Effector memory CD4-positive, alpha-beta T cell (primary cell): ENCODE results near the gene CCDC24.

Experiments used
- DNase-seq, 3 donors: peaks; one replicate each; pipeline ENCODE4 v3.0.0-alpha.2; 2020
- H3K27ac ChIP-seq: 2 replicates; pipeline ENCODE4 v1.7.0; 2013; ENCODE audit warnings: mild to moderate bottlenecking, low read length, moderate library complexity; ENCODE audit not compliant: insufficient read depth, poor library complexity, severe bottlenecking
- H3K27me3 ChIP-seq: replicated peaks from 2 replicates; pipeline ENCODE4 v1.7.0; 2013; ENCODE audit warnings: mild to moderate bottlenecking, low read length; ENCODE audit not compliant: insufficient read depth, control insufficient read depth, poor library complexity, severe bottlenecking
- H3K36me3 ChIP-seq: 2 replicates; pipeline ENCODE4 v1.7.0; 2013; ENCODE audit warnings: mild to moderate bottlenecking, low read length, moderate library complexity; ENCODE audit not compliant: control insufficient read depth, insufficient read depth
- H3K4me1 ChIP-seq: 2 replicates; pipeline ENCODE4 v1.7.0; 2013; ENCODE audit warnings: low read length, mild to moderate bottlenecking; ENCODE audit not compliant: control insufficient read depth, insufficient read depth, poor library complexity, severe bottlenecking
- H3K4me3 ChIP-seq: 2 replicates; pipeline ENCODE4 v1.7.0; 2013; ENCODE audit warnings: low read length, low read depth, mild to moderate bottlenecking; ENCODE audit not compliant: insufficient read depth, poor library complexity, severe bottlenecking
- H3K9me3 ChIP-seq: 2 replicates; pipeline ENCODE4 v1.7.0; 2013; ENCODE audit warnings: mild to moderate bottlenecking, low read length, moderate library complexity; ENCODE audit not compliant: control insufficient read depth

The CCDC24 gene

DNA sequence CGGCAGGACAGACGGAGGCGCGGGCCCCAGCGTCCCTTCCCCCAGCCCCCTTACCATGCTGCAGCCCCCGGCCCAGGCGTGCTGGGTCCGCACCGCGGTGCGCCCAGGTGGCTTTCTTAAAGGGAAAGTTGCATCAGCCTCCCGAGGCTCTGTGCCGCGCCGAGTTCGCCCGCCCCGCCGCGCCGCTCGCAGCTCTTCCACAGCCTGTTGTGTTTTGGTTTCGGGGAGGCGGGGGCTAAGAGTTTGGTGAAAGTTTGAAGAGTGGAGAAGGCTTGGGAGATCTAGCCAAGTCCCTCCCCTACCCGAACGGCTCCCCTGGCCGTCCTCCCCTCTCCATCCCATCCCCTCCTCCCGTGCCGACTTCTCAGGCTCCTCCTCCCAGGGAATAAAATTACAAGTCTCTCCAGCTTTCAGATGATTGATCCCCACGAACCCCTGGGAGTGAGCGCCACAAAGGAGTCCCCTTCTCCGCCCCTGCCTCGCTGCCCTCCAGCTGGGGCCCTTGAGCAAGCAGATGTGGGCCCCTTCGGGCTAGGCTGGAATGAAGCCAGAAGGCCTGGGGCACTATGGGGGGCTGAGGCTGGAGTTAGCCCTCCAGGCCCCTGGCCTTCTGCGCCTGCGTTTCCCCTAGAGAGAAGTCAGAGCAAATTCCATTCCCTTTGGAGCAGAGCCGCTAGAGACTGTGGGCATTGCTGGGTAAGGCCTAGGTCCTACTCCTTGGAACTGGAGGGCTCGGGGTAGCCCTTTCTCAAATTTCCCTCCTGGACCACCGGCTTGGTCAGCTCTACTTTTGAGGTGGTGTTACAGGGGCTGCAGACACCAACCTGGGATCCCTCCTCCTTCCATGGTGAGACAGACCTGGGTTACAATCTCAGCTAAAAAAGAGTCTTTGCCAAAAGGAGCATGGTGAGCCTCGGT, 40.1 kb downstream of the CCDC24 start, which contains the start of gene SLC6A9:
Gene SLC6A9, minus strand, starts transcription at position 211 of the 918 bp plus-strand sequence. CDS start 7,185 bp downstream, outside the sequence.
- Histone ChIP-seq H3K4me1 (peaks cover 13% of the 10 kb centered on the region), H3K27me3 (no peaks in the 10 kb centered on the region), H3K4me3 (peak within 1 kb of the TSS; percentile 84), H3K9me3 (no peaks in the 10 kb centered on the region), H3K27ac (peak within 1 kb of the TSS; percentile 85), H3K36me3 (no peaks in the 10 kb centered on the region)
- DNase-seq = no peak

DNA sequence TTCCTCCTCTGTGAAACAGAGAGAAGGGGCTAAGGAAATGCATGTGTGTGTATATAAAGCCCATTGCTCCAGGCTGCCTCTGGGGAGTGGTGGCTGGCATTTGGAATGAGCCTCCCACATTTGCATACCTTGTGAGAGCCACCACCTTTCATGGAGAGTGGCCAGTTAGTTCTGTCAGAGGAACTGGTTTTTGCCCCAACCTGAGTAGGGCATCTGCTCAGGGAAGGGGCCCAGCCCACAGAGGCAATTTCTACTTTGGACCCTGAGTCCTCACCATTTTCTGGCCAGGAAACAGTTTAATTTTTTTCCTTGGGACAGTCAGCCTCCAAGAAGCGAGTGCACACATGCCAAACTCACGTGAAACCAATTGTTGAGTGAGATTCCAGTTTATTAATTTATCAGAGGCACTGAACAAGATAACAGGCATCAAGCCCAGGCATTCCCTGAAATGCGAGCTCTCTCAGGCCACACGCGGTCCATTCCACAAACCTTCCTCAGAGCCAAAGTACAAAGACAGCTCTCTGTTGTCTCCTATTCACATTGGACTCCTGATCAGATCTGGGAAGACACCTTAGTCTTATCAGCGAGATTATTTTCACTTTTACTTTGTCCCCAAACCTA, 40.9 kb downstream of the CCDC24 start:
- Histone ChIP-seq H3K36me3 (no peaks in the 10 kb centered on the region), H3K9me3 (no peaks in the 10 kb centered on the region), H3K27ac (no peak overlapping the region), H3K27me3 (no peaks in the 10 kb centered on the region), H3K4me3 (no peak overlapping the region), H3K4me1 (peaks cover 13% of the 10 kb centered on the region)
- DNase-seq = no peak

DNA sequence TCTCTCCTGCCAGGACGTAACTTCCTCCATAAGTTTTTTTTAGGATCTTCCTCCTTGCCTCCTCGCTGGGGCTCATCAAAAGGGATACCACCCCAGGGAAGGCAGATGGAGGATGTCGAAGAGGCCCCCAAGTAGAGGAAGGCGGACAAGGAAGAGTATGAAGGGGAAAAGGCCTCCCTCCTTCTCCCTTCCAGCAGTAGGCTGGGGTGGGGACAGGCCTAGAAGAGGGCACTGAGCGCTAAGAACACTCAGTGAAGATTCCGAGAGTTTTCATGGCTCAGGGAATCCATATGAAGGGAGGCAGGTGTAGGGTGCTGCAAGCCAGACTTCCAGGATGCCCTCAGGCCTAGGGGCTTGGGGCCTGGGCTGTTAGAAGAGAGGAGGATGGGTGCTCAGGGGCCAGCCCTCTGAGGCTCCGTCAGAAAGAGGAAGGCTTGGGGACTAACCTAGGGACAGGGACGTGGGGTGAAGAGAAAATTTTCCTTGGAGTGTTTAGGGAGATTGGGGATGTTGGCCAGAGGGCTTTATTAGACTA, 41.7 kb downstream of the CCDC24 start:
- Histone ChIP-seq H3K36me3 (no peaks in the 10 kb centered on the region), H3K4me3 (no peak overlapping the region), H3K4me1 (peaks cover 13% of the 10 kb centered on the region), H3K27ac (no peak overlapping the region), H3K27me3 (no peaks in the 10 kb centered on the region), H3K9me3 (no peaks in the 10 kb centered on the region)
- DNase-seq = no peak

DNA sequence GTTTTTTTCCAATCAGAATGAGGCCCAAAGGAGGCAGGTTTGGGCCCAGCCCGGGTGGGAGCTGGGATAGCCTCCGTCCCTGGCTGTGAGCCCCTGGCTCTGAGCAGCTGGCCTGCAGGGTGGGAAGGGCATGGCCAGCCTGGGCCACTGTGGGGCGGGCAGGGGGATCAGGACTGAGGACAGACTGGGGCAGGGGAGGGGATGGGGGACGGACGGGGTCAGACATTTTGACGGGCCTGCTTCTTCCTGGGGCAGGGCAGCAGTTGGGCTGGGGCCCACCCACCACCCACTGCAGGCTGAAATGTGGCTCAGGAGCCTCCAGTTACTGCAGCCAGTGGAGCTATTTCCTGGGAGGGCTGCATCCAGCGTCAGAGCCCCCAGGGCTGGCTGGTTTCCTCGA, 42.4 kb downstream of the CCDC24 start:
- Histone ChIP-seq H3K36me3 (no peaks in the 10 kb centered on the region), H3K9me3 (no peaks in the 10 kb centered on the region), H3K4me3 (no peak overlapping the region), H3K4me1 (peaks cover 13% of the 10 kb centered on the region), H3K27me3 (no peaks in the 10 kb centered on the region), H3K27ac (no peak overlapping the region)
- no peak for DNase-seq

DNA sequence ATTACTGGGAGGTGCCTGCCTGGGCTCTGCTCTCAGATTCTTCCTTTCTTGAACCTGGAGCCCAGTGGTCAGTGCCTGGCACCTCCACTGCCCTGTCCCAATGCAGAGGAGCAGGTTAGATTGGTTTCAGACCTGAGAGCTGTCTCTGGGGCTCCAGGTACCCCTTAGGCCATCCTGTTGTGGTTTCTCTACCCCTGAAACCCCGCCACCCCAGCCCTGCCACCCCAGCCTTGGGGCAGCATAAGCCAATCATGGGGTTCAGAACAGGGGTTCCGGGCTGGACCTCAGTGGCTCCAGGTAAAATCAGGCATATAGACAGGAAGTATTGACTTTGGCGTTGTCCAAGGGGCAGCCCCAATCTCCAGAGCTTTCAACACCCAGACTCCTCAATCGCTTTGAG, 43.0 kb downstream of the CCDC24 start:
- H3K27me3 ChIP-seq = no peaks in the 10 kb centered on the region
- DNase-seq = no peak
- no peak overlapping the region for H3K27ac ChIP-seq
- no peaks in the 10 kb centered on the region for H3K9me3 ChIP-seq
- H3K4me1 ChIP-seq = peaks cover 9% of the 10 kb centered on the region
- no peak overlapping the region for H3K4me3 ChIP-seq
- no peaks in the 10 kb centered on the region for H3K36me3 ChIP-seq

DNA sequence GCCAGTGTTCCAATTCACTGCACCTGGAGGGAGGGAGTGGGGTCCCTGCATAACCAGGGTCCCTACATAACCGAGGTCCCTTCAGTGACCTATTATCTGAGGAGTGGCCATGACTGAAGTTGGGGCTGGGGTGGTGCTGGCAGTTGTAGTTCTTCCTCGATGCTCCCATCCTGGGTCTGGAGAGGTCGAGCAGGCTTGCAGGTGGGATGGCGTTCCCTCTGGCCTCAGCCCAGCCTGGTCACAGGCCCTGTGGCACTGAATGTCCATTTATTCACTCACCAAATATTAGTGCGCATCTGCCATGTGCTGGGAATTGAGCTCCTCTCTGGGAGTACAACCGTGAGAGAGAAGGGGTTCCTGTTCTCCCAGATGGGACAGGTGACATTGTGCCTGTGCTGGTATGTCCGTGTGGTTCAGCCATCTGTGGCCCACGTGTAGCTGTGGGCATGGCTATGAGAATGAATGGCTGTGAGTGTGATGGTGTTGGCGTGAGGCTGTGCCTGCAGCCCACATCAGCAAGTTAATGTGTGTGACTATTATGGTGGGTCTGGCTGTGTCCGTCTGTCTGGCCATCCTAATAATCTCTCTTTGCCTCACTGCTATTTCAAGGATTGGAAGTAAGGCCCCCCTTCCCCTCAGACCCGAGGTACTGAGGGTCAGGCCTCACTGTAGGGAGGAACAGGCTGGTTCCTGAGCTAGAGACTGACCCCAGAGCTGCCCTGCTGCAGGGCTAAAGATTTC, 43.7 kb downstream of the CCDC24 start:
- H3K9me3 ChIP-seq = no peaks in the 10 kb centered on the region
- no peak overlapping the region for H3K4me3 ChIP-seq
- H3K27ac ChIP-seq = no peak overlapping the region
- no peaks in the 10 kb centered on the region for H3K27me3 ChIP-seq
- no peak for DNase-seq
- H3K4me1 ChIP-seq = peaks cover 7% of the 10 kb centered on the region
- no peaks in the 10 kb centered on the region for H3K36me3 ChIP-seq

DNA sequence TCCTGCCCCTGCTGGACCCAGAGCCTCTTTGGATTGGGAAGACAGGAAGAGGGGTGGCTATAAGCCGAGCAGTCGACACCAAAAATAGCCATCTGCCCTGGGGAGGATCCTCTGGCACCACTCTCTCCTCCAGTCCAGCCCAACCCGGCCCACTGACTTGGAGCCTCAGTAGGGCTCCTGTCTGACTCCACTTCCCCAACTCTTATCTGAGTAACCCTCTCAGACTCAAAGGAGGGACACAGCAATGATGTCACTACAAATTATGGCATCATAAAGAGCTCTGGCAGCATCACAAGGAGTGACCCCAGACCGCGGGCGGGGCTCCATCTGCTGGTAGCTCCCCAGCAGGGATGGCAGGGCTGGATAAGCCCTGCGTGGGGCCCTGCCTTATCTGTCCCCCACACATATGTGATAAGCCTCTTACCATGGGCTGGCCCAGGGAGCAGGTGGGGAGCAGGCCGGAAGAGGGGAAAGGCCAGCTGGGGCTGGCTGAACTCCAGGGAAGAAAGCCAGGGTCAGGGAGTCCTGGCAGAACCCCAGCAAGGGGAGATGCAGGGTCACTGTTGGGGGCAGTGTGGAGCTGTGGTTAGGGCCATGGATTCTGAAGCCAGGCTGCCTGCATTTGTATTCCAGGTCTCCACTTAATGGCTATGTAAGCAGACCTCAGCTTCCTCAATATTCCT, 44.5 kb downstream of the CCDC24 start:
- Histone ChIP-seq H3K4me3 (no peak overlapping the region), H3K36me3 (no peaks in the 10 kb centered on the region), H3K27ac (no peak overlapping the region), H3K9me3 (no peaks in the 10 kb centered on the region), H3K4me1 (peaks cover 7% of the 10 kb centered on the region), H3K27me3 (no peaks in the 10 kb centered on the region)
- DNase-seq = no peak

DNA sequence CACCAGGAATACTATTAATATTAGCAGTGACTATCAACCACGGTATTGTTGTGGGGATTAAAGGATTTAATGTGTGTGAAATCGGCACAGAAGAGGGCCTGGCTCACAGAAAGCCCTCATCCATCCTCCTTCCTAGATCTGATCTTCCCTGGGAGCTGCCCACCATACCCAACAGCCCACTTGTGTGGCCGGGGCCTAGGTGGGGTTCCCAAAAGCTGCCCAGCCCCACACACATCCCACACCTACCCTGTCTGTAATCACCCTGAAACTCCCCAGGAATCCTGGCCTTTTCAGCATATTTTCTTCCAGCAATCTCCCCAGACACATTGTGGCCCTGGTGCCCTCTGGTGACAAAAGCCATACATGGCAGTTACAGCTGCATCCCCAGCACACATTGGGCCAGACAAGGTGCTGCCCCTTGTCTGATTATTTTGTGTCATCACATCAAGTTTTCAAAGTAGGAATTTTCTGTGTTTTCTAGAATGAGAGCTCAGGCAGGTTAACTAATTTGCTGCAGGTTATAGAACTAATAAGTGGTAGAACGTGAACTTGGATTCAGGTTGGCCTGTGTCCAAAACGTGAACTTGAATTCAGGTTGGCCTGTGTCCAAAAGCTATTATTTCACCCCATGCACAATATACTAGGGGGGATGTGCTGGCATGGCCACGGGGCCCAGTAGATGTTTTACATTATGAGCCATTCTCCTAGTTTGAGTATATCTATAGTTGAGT, 45.2 kb downstream of the CCDC24 start:
- H3K4me1 ChIP-seq = peaks cover 1% of the 10 kb centered on the region
- H3K4me3 ChIP-seq = no peak overlapping the region
- peak; percentile 28 to 45 (median 44) for DNase-seq
- no peaks in the 10 kb centered on the region for H3K9me3 ChIP-seq
- no peaks in the 10 kb centered on the region for H3K36me3 ChIP-seq
- no peak overlapping the region for H3K27ac ChIP-seq
- no peaks in the 10 kb centered on the region for H3K27me3 ChIP-seq

DNA sequence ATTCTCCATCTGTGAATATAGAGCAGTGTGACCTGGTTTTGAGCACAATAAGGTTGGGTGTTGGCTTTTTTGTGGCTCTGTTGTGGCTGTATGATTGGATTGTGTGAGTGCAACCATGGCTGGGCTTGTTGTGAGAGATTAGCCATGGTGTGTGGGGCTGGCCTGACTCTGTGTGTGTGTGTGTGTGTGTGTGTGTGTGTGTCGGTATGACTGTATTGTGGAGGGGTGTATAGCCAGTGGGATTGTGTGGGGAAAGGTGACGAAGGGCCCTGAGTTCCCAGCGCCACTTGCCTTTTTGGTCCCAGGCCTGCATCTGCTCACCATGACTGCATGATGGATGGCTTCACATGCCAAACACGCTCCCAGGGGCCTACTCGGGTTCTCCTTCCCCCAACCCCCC, 45.8 kb downstream of the CCDC24 start:
- Histone ChIP-seq H3K4me3 (no peak overlapping the region), H3K4me1 (no peaks in the 10 kb centered on the region), H3K9me3 (no peaks in the 10 kb centered on the region), H3K36me3 (no peaks in the 10 kb centered on the region), H3K27ac (no peak overlapping the region), H3K27me3 (no peaks in the 10 kb centered on the region)
- DNase-seq = no peak
